Measurements from ENCODE around the gene DERA. TPM values are rescaled to one million over a fixed set of nuclear protein-coding genes. Genes with fewer than 3 reads are reported as not detected.

Gene DERA
- total RNA-seq, 1 donor from 2014 or later, result 20.2 TPM

DNA sequence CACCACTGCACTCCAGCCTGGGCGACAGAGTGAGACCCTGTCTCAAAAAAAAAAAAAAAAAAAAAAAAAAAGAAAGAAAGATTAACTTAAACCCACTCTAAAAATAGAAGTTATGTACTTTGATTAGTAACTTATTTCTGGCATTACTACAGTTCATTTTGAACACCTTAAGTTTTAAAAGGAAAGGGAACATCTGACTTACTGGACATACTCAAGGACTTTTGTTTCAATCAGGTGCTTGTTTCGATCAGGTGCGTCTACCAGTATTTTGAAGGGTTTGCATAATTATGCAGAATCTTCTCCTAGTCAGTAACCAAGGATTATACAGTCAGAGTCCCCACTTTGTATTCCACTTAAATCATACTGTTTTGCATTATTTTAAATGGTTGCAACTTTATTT lies 105.6 kb downstream of the DERA start:
- no peak for DNase-seq
- H3K4me1 ChIP-seq, result peaks cover 13% of the 10 kb centered on the region
- H3K4me3 ChIP-seq, result no peak overlapping the region
- H3K27ac ChIP-seq (replicated peaks), result no peak overlapping the region
- H3K27me3 ChIP-seq (ENCODE audit: low read depth), result no peaks in the 10 kb centered on the region
- intact Hi-C loops (cut with micrococcal nuclease), result no loop called here
- H3K9me3 ChIP-seq (replicated peaks), result peaks cover 12% of the 10 kb centered on the region
- H3K36me3 ChIP-seq, result peaks cover 25% of the 10 kb centered on the region
- TF ChIP-seq, protein P1, sequence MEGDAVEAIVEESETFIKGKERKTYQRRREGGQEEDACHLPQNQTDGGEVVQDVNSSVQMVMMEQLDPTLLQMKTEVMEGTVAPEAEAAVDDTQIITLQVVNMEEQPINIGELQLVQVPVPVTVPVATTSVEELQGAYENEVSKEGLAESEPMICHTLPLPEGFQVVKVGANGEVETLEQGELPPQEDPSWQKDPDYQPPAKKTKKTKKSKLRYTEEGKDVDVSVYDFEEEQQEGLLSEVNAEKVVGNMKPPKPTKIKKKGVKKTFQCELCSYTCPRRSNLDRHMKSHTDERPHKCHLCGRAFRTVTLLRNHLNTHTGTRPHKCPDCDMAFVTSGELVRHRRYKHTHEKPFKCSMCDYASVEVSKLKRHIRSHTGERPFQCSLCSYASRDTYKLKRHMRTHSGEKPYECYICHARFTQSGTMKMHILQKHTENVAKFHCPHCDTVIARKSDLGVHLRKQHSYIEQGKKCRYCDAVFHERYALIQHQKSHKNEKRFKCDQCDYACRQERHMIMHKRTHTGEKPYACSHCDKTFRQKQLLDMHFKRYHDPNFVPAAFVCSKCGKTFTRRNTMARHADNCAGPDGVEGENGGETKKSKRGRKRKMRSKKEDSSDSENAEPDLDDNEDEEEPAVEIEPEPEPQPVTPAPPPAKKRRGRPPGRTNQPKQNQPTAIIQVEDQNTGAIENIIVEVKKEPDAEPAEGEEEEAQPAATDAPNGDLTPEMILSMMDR (IDR thresholded peaks at IDR 0.05; ENCODE audit: borderline replicate concordance), result no peak

DNA sequence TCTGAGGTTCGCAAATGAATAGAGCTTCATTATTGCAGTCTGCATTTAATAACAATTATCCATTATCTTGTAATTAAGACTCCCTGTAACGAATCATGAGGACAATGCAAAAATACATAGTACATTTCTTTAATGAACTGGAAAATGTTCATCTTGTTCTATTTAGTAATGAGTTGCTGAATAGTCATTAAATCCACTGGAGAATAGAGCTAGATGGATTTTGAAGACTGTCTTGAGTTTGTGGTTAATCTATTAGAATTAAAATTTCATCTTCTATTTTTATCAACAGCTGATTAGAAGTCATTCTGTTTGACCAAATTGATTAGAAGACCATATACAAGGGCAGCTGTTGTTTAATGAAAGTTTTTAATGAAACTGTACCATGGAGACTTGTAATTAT lies 107.2 kb downstream of the DERA start:
- TF ChIP-seq, protein P1 (IDR thresholded peaks at IDR 0.05; ENCODE audit: borderline replicate concordance), result no peak
- Histone ChIP-seq H3K9me3 (replicated peaks) (peaks cover 12% of the 10 kb centered on the region), H3K4me1 (peaks cover 3% of the 10 kb centered on the region), H3K4me3 (no peak overlapping the region), H3K36me3 (peaks cover 25% of the 10 kb centered on the region), H3K27ac (replicated peaks) (no peak overlapping the region), H3K27me3 (ENCODE audit: low read depth) (no peaks in the 10 kb centered on the region)
- no peak for DNase-seq
- intact Hi-C loops (cut with micrococcal nuclease), result no loop called here

DNA sequence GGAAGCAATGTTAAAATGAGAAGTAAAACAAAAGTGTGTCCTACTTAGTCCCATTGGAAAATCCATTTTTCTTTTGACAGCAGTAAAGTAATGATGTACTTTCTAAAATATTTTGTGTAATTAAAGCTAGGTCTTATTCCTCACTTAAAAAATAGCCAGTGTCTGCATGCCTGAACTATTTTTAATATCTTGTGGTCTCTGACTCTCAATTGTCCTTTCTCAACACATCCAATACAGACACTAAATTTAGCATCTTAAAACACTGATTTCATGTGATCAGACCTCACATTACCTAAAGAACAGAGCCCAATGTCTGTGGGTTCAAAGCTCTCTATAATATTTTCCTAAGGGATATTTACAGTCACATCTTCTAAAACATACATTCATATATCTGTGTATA lies 108.0 kb downstream of the DERA start:
- H3K4me3 ChIP-seq, result no peak overlapping the region
- no peaks in the 10 kb centered on the region for H3K27me3 ChIP-seq (ENCODE audit: low read depth)
- H3K4me1 ChIP-seq, result peaks cover 3% of the 10 kb centered on the region
- DNase-seq, result no peak
- H3K27ac ChIP-seq (replicated peaks), result no peak overlapping the region
- H3K9me3 ChIP-seq (replicated peaks), result peaks cover 9% of the 10 kb centered on the region
- peaks cover 24% of the 10 kb centered on the region for H3K36me3 ChIP-seq
- TF ChIP-seq, protein P1 (IDR thresholded peaks at IDR 0.05; ENCODE audit: borderline replicate concordance), result no peak
- intact Hi-C loops (cut with micrococcal nuclease), result no loop called here

DNA sequence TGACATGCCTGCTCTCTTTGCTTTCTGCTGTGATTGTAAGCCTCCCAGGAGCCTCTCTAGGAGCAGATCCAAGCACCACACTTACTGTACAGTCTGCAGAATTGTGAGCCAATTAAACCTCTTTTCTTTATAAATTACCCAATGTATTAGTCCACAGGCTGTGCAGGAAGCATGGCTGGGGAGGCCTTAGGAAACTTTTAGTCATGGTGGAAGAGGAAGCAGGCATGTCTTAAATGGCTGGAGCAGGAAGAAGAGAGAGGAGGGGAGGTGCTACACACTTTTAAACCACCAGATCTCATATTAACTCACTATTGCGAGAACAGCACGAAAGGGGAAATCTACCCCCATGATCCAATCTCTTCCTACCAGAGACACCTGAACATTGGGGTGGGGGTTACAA lies 108.9 kb downstream of the DERA start:
- Histone ChIP-seq H3K4me3 (no peak overlapping the region), H3K27me3 (ENCODE audit: low read depth) (no peaks in the 10 kb centered on the region), H3K27ac (replicated peaks) (no peak overlapping the region), H3K9me3 (replicated peaks) (peaks cover under 1% of the 10 kb centered on the region), H3K36me3 (peaks cover 17% of the 10 kb centered on the region), H3K4me1 (peaks cover 3% of the 10 kb centered on the region)
- intact Hi-C loops (cut with micrococcal nuclease), result no loop called here
- no peak for DNase-seq
- TF ChIP-seq, protein P1 (IDR thresholded peaks at IDR 0.05; ENCODE audit: borderline replicate concordance), result no peak

DNA sequence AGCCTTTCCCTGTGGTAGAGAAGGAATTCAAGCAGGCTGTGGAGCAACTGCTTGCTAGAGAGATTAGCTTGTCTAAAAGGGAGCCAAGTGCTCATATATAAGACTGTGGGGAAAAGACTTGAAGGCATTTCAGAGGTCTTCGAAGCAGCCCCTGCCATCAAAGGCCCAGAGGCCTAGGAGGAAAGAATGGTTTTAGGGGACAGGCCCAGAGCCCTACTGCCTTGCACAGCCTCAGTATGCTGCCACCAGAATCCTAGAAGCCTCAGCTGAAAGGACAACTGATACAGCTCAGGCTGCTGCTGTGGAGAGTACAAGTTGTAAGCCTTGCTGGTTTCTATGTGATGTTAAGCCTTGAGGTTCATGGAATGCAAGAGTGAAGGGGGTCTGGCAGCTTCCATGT lies 109.9 kb downstream of the DERA start:
- Histone ChIP-seq H3K9me3 (replicated peaks) (no peaks in the 10 kb centered on the region), H3K27ac (replicated peaks) (no peak overlapping the region), H3K4me3 (no peak overlapping the region), H3K27me3 (ENCODE audit: low read depth) (no peaks in the 10 kb centered on the region), H3K36me3 (peaks cover 17% of the 10 kb centered on the region), H3K4me1 (peaks cover 3% of the 10 kb centered on the region)
- TF ChIP-seq, protein P1 (IDR thresholded peaks at IDR 0.05; ENCODE audit: borderline replicate concordance), result no peak
- intact Hi-C loops (cut with micrococcal nuclease), result no loop called here
- no peak for DNase-seq

DNA sequence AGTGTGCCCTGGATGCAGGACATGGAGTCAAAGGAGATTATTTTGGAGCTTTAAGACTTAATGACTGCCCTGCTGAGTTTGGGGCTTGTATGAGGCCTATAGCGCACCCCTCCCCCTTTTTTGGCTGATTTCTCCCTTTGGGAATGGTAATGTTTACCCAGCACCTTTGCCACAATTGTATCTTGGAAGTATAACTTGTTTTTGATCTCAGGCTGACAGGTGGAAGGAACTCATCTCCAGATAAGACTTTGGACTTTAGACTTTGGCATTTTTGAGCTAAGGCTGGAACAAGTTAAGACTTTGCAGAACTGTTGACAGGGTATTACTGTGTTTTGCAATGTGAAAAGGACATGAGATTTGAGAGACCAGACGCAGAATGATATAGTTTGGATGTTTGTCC lies 110.5 kb downstream of the DERA start:
- no peaks in the 10 kb centered on the region for H3K9me3 ChIP-seq (replicated peaks)
- TF ChIP-seq, protein P1 (IDR thresholded peaks at IDR 0.05; ENCODE audit: borderline replicate concordance), result no peak
- no peaks in the 10 kb centered on the region for H3K27me3 ChIP-seq (ENCODE audit: low read depth)
- H3K4me1 ChIP-seq, result peaks cover 3% of the 10 kb centered on the region
- no peak for DNase-seq
- no peak overlapping the region for H3K4me3 ChIP-seq
- intact Hi-C loops (cut with micrococcal nuclease), result no loop called here
- no peak overlapping the region for H3K27ac ChIP-seq (replicated peaks)
- peaks cover 17% of the 10 kb centered on the region for H3K36me3 ChIP-seq
